ENCODE results near the gene ABR. TPM values are rescaled to one million over a fixed set of nuclear protein-coding genes. Genes with fewer than 3 reads are reported as not detected.
"Not testable (repeated sequence)": the region's sequence is repeated elsewhere in the genome, so short reads cannot be mapped to it uniquely, and the experiment has no call there.

Gene ABR
- total RNA-seq, 2 donors from 2014 or later, result 243 to 326 TPM

DNA sequence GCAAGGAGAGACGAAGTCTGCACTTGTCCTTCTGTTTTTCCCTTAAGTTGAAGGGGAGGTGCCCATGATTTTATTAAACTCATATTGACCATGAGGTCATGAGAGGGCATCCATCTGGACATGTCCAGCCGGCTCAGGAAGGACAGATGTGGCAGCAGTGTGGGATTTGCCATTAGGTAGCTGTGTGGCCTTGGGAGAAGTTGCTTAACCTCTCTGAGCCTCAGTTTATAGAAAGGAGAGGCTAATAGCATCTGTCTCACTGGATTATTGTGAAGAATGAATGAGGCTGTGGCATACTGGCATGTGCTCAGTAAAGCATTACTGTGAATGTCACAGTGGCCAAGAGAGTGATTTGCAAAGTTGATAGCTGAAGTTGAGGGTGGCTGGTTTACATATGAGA is 181.7 kb downstream of the ABR start:
- Histone ChIP-seq H3K27ac (no peak overlapping the region), H3K27me3 (no peaks in the 10 kb centered on the region), H3K4me1 (no peaks in the 10 kb centered on the region), H3K9ac (ENCODE audit: low read depth in 2 of 2, low read length in 2 of 2) (peak overlapping the region in 1 of 2 donors; percentile 96), H3K9me3 (no peaks in the 10 kb centered on the region), H3K36me3 (no peaks in the 10 kb centered on the region), H3K4me3 (no peak overlapping the region)
- DNase-seq, result no peak
- TF ChIP-seq, protein P1, sequence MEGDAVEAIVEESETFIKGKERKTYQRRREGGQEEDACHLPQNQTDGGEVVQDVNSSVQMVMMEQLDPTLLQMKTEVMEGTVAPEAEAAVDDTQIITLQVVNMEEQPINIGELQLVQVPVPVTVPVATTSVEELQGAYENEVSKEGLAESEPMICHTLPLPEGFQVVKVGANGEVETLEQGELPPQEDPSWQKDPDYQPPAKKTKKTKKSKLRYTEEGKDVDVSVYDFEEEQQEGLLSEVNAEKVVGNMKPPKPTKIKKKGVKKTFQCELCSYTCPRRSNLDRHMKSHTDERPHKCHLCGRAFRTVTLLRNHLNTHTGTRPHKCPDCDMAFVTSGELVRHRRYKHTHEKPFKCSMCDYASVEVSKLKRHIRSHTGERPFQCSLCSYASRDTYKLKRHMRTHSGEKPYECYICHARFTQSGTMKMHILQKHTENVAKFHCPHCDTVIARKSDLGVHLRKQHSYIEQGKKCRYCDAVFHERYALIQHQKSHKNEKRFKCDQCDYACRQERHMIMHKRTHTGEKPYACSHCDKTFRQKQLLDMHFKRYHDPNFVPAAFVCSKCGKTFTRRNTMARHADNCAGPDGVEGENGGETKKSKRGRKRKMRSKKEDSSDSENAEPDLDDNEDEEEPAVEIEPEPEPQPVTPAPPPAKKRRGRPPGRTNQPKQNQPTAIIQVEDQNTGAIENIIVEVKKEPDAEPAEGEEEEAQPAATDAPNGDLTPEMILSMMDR (IDR thresholded peaks at IDR 0.05), result no peak
- intact Hi-C loops (cut with DNase I), result no loop called here

DNA sequence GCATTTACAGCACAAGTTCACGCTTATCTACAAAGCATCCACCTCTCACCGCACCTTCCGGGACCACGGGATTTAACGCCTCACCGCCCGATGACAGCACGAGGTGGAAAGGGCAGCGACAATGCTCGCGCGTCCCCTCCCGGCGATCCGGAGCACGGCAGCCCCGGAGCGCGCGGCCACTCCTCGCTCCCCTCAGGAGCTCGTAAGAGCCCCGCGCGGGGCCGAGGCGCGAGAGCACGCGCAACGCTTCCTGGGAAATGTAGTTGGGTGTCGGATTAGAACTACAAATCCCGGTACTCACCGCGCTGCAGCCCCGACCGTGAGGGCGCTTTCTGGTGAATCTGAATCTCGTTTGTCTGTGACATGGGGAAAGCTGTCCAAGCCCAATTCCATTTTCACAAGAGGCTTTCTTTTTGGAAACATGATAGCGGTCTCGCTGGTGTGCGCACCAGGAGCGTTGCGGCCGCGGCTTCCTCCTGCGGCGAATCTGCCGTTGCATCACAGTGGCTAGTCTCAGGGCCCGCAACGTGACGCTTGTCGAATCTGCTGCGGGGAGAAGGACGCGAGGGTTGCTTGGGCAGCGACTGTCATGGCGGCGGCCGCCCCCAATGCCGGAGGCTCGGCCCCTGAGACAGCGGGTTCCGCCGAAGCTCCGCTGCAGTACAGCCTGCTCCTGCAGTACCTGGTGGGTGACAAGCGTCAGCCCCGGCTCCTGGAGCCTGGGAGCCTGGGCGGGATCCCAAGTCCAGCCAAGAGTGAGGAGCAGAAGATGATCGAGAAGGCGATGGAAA is 183.0 kb downstream of the ABR start, which contains the start of gene TIMM22:
TSS of gene TIMM22 (plus strand) at position 576 of the 791 bp plus-strand sequence. CDS start at position 590, 14 bp downstream.
- H3K4me3 ChIP-seq, result peak within 1 kb of the TSS; percentile 92
- no peaks in the 10 kb centered on the region for H3K4me1 ChIP-seq
- H3K9ac ChIP-seq (ENCODE audit: low read depth in 2 of 2, low read length in 2 of 2), result peak within 1 kb of the TSS; percentile 96 to 99
- H3K9me3 ChIP-seq, result no peaks in the 10 kb centered on the region
- intact Hi-C loops (cut with DNase I), result no loop called here
- peak; percentile 93 for DNase-seq
- peak within 1 kb of the TSS; percentile 76 for H3K27ac ChIP-seq
- TF ChIP-seq, protein P1 (IDR thresholded peaks at IDR 0.05), result peak; percentile 87
- H3K36me3 ChIP-seq, result no peaks in the 10 kb centered on the region
- no peaks in the 10 kb centered on the region for H3K27me3 ChIP-seq

DNA sequence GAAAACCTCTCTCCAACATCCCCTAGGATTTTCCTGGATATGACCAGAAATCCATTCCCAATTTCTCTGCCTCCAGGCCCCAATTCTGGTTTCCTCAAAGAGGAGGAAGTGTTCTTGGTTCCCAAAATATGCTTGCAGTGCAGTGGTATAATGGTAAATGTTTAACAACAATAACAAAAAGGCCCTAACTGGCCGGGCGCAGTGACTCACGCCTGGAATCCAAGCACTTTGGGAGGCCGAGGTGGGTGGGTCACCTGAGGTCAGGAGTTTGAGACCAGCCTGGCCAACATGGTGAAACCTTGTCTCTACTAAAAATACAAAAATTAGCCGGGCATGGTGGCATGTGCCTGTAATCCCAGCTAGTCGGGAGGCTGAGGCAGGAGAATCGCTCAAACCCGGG is 184.5 kb downstream of the ABR start:
- H3K9ac ChIP-seq (ENCODE audit: low read depth in 2 of 2, low read length in 2 of 2); H3K36me3 ChIP-seq; intact Hi-C loops (cut with DNase I); H3K9me3 ChIP-seq; H3K4me3 ChIP-seq; H3K27me3 ChIP-seq; H3K27ac ChIP-seq; DNase-seq; H3K4me1 ChIP-seq: not testable (repeated sequence)

DNA sequence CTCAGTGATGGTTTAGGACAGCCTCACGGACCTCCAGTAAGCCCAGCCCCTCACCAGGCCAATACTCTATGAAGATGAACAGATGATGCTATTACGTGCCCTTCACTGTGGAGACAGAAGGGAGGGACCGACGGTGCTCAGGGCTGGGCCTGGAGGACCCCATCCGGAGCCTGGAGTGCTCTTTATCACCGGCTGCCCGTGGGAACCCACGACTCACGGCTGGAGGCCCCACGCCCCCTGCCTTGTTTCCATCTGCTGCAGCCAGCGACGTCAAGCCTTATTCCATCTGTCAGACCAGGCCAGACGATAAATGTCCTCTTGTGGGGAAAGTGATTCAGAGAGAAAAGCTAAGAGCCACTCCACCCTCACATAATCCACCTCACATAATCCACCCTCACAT is 186.8 kb downstream of the ABR start:
- intact Hi-C loops (cut with DNase I), result no loop called here
- TF ChIP-seq, protein P1 (IDR thresholded peaks at IDR 0.05), result no peak
- H3K36me3 ChIP-seq, result no peaks in the 10 kb centered on the region
- H3K4me1 ChIP-seq, result no peaks in the 10 kb centered on the region
- H3K27me3 ChIP-seq, result no peaks in the 10 kb centered on the region
- H3K27ac ChIP-seq, result no peak overlapping the region
- no peaks in the 10 kb centered on the region for H3K9me3 ChIP-seq
- H3K4me3 ChIP-seq, result no peak overlapping the region
- no peak for DNase-seq
- no peak overlapping the region for H3K9ac ChIP-seq (ENCODE audit: low read depth in 2 of 2, low read length in 2 of 2)

DNA sequence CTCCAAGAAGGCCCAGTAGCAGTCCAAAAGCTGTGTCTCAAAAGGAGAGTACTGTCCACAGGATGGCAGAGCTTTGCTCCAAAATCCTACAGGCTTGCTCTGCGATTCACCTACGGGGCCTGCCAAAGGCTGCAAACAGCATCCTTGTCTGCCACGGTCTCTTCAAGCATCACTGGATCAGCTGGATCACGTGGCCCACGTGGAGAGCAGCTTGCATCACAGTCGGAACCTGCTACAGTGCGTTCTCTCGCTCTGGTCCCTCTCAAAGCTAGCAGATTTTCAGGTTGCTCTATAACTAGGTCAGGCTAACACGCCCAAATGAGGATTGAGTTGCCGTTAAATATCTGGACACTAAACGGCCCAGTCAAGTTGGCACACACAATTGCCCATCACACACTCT is 191.2 kb downstream of the ABR start:
- no peak overlapping the region for H3K27ac ChIP-seq
- H3K9me3 ChIP-seq, result no peaks in the 10 kb centered on the region
- intact Hi-C loops (cut with DNase I), result no loop called here
- H3K36me3 ChIP-seq, result no peaks in the 10 kb centered on the region
- H3K4me3 ChIP-seq, result no peak overlapping the region
- TF ChIP-seq, protein P1 (IDR thresholded peaks at IDR 0.05), result no peak
- H3K4me1 ChIP-seq, result no peaks in the 10 kb centered on the region
- no peaks in the 10 kb centered on the region for H3K27me3 ChIP-seq
- no peak for DNase-seq
- no peak overlapping the region for H3K9ac ChIP-seq (ENCODE audit: low read depth in 2 of 2, low read length in 2 of 2)

DNA sequence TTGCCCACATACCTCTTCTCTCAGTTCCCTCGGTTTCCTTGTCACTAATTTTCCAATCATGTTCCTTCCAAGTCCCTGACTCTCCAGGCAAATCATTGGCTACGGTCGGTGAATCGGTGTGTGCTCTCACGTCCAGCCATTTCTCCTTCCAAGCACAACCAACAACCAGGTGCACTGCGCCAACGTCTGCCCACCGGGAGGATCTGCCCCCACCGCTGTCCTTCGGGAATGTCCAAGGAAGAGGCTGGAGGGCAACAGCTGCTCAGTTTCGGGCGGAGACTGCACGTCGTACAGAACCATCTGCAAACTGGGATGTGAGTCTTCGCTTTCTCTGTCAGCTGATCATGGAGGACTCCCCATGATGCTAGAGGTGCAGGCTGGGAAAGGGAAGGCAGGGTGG is 191.8 kb downstream of the ABR start:
- Histone ChIP-seq H3K27ac (no peak overlapping the region), H3K36me3 (no peaks in the 10 kb centered on the region), H3K4me1 (no peaks in the 10 kb centered on the region), H3K4me3 (no peak overlapping the region), H3K27me3 (no peaks in the 10 kb centered on the region), H3K9me3 (no peaks in the 10 kb centered on the region), H3K9ac (ENCODE audit: low read depth in 2 of 2, low read length in 2 of 2) (no peak overlapping the region)
- TF ChIP-seq, protein P1 (IDR thresholded peaks at IDR 0.05), result no peak
- no peak for DNase-seq
- intact Hi-C loops (cut with DNase I), result no loop called here

Measured in colonic mucosa (tissue), 4 donors.